Stimulated activated memory B cell treated with anti-CD40 and anti-IgM and Interleukin-4, amounts not matched to agents 10 μg/mL and 1 μg/mL and 100 μg/mL, for 72 hours (primary cell): Measurements from ENCODE around the gene ADAM23.
"Not testable (repeated sequence)": the region's sequence is repeated elsewhere in the genome, so short reads cannot be mapped to it uniquely, and the experiment has no call there.

ENCODE experiments used
- ATAC-seq: fragments of 150-1000 bp; cut with Tn5 transposase; 2 replicates; pipeline ENCODE4 v1.10.0; 2021
- H3K27ac Mint-ChIP-seq: one replicate; pipeline ENCODE4 v1.8.0; 2022; ENCODE audit warnings: mild to moderate bottlenecking, mixed read lengths
- H3K27me3 Mint-ChIP-seq: one replicate; pipeline ENCODE4 v1.8.0; 2022; ENCODE audit warnings: mixed read lengths
- H3K36me3 Mint-ChIP-seq: one replicate; pipeline ENCODE4 v1.8.0; 2022; ENCODE audit warnings: mixed read lengths
- H3K4me1 Mint-ChIP-seq: one replicate; pipeline ENCODE4 v1.8.0; 2022; ENCODE audit warnings: mixed read lengths
- H3K4me3 Mint-ChIP-seq: one replicate; pipeline ENCODE4 v1.8.0; 2022; ENCODE audit warnings: mild to moderate bottlenecking, moderate library complexity, mixed read lengths
- H3K9me3 Mint-ChIP-seq: one replicate; pipeline ENCODE4 v1.8.0; 2022; ENCODE audit warnings: mixed read lengths

ADAM23 gene, protein sequence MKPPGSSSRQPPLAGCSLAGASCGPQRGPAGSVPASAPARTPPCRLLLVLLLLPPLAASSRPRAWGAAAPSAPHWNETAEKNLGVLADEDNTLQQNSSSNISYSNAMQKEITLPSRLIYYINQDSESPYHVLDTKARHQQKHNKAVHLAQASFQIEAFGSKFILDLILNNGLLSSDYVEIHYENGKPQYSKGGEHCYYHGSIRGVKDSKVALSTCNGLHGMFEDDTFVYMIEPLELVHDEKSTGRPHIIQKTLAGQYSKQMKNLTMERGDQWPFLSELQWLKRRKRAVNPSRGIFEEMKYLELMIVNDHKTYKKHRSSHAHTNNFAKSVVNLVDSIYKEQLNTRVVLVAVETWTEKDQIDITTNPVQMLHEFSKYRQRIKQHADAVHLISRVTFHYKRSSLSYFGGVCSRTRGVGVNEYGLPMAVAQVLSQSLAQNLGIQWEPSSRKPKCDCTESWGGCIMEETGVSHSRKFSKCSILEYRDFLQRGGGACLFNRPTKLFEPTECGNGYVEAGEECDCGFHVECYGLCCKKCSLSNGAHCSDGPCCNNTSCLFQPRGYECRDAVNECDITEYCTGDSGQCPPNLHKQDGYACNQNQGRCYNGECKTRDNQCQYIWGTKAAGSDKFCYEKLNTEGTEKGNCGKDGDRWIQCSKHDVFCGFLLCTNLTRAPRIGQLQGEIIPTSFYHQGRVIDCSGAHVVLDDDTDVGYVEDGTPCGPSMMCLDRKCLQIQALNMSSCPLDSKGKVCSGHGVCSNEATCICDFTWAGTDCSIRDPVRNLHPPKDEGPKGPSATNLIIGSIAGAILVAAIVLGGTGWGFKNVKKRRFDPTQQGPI

DNA sequence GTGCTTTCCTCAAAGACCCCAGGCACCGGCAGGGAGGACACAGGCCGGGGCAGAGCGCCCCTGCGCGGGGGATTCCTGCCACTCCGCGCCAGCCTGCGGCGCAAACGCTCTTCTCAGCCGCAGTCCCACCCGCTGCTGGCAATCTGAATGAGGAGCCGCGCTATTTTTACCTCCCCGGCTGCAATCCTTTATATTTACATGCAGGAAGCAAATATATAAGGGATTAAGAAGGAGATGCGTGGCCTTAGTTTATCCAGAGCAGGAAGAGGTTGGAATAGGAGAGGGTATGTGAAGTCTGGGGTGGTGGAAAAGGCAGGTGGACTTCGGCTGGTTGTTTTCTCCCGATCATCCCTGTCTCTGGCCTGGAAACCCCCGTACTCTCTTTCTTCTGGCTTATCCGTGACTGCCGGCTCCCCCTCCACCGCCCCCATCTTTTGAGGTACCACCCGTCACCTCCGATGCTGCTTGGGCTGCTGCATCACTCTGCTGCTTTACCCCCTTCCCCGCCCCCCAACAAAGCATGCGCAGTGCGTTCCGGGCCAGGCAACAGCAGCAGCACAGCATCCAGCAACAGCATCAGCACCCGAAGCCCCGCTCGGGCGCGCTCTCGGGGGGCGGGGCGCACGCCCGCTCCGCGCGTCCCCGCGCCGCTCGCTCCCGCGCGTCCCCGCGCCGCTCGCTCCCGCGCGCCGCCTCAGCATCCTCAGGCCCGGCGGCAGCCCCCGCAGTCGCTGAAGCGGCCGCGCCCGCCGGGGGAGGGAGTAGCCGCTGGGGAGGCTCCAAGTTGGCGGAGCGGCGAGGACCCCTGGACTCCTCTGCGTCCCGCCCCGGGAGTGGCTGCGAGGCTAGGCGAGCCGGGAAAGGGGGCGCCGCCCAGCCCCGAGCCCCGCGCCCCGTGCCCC lies at the start of gene ADAM23:
ADAM23 (plus strand) TSS at position 700 of the 902 bp plus-strand sequence. CDS start 335 bp downstream, outside the sequence.
- H3K27ac Mint-ChIP-seq, result no peak within 1 kb of the TSS
- H3K4me3 Mint-ChIP-seq, result peak within 1 kb of the TSS; percentile 76
- H3K36me3 Mint-ChIP-seq, result no peaks in the 10 kb centered on the region
- no peaks in the 10 kb centered on the region for H3K9me3 Mint-ChIP-seq
- H3K4me1 Mint-ChIP-seq, result peaks cover 18% of the 10 kb centered on the region
- ATAC-seq, result peak; percentile 49
- peaks cover 76% of the 10 kb centered on the region for H3K27me3 Mint-ChIP-seq

DNA sequence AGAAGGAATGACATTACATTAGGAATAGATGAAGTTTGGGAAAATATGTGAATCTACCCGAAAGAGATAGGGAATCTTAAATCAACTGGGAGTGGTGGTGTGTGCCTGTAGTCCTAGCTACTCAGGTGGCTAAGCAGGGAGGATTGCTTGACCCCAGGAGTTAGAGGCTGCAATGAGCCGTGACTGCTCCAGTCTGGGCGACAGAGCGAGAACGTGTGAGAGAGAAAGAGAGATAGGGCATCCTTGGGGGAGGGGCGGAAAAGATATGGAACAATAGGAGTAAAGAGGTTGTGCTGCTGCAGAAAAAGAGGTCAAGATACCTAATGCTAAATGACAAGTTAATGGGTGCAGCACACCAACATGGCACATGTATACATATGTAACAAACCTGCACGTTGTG lies 47.1 kb upstream of the ADAM23 start:
- Mint-ChIP-seq H3K27ac (no peak overlapping the region), H3K27me3 (peaks cover 11% of the 10 kb centered on the region), H3K9me3 (peaks cover 8% of the 10 kb centered on the region), H3K4me3 (no peak overlapping the region), H3K36me3 (no peaks in the 10 kb centered on the region), H3K4me1 (no peaks in the 10 kb centered on the region)
- no peak for ATAC-seq

DNA sequence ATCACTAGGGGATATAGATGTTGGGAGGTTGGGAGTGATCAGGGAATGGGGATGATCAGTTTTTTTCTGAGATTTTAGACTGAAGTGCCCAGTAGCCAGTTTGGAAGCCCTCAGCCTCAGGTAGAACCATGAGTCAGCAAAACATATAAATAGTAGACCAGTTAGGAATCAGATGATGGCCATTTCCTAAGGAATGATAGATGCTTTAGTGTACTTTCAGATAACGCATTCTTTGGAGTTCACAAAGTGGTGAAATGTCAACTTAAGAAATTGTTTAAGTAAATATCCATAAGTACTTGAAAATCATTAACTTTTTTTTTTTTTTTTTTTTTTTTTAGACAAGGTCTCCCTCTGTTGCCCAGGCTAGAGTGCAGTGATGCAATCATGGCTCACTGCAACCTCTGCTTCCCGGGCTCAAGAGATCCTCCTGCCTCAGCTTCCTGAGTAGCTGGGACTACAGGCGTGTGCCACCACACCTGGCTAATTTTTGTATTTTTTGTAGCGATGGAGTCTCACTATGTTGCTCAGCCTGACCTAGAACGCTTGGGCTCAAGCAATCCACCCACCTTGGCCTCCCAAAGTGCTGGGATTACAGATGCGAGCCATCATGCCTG lies 40.3 kb upstream of the ADAM23 start:
- H3K4me1 Mint-ChIP-seq, H3K36me3 Mint-ChIP-seq, H3K9me3 Mint-ChIP-seq, H3K27ac Mint-ChIP-seq, H3K4me3 Mint-ChIP-seq, H3K27me3 Mint-ChIP-seq, ATAC-seq: not testable (repeated sequence)

GRCh38 chr2:206408323-206409320 lies 34.7 kb upstream of the ADAM23 start:
- Mint-ChIP-seq H3K27me3 (no peaks in the 10 kb centered on the region), H3K4me3 (no peak overlapping the region), H3K4me1 (peaks cover 10% of the 10 kb centered on the region), H3K9me3 (peaks cover 3% of the 10 kb centered on the region), H3K27ac (peak overlapping the region; percentile 20), H3K36me3 (no peaks in the 10 kb centered on the region)
- peak; percentile 74 for ATAC-seq

DNA sequence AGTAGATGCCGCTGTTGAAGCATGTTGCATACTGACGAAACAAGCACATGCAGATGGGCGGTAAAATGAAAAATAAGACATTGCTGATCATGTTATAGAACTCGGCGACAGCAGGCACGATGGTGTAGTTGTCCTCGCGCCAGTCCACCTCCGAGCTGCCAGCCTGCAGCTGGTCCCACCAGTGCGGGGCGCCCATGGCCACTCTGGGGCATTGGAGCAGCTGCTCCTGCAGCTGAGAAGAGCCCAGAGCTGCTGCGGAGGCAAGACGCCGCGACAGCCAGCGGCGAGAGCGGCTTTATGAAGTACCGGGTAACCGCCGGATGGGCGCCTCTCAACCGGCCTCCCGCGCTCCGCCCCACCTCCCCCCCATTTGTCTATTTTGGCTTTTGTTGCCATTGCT lies 32.6 kb upstream of the ADAM23 start:
- peaks cover 3% of the 10 kb centered on the region for H3K9me3 Mint-ChIP-seq
- no peak overlapping the region for H3K4me3 Mint-ChIP-seq
- no peaks in the 10 kb centered on the region for H3K36me3 Mint-ChIP-seq
- H3K4me1 Mint-ChIP-seq, result peaks cover 10% of the 10 kb centered on the region
- no peaks in the 10 kb centered on the region for H3K27me3 Mint-ChIP-seq
- no peak overlapping the region for H3K27ac Mint-ChIP-seq
- ATAC-seq, result no peak

- Mint-ChIP-seq H3K9me3 (no peaks in the 10 kb centered on the region), H3K4me1 (no peaks in the 10 kb centered on the region), H3K4me3 (no peak overlapping the region), H3K27me3 (peaks cover 28% of the 10 kb centered on the region), H3K27ac (no peak overlapping the region), H3K36me3 (no peaks in the 10 kb centered on the region)
- no peak for ATAC-seq
These were observed 27.6 kb upstream of the ADAM23 start for GRCh38 chr2:206415618-206416243.

DNA sequence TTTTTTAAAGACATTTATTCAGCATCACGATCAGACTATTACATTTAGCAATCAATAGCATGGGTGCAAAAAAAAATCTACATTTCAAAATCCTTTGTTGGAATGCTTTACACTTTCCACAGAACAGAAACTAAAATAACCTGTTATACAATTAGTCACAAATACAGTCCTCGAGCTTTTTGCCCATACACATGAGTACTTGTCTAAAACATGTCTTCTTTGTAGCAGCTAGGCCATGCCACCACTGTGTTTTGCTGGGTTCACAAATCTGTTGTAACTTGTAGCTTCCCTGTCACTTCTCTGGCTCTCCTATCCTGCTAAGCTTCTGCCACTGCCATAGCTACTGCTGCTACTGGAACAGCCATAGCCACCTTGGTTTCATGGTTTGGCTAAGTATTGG lies 24.4 kb upstream of the ADAM23 start:
- Mint-ChIP-seq H3K27me3 (peaks cover 28% of the 10 kb centered on the region), H3K9me3 (no peaks in the 10 kb centered on the region), H3K27ac (no peak overlapping the region), H3K4me3 (no peak overlapping the region), H3K4me1 (no peaks in the 10 kb centered on the region), H3K36me3 (no peaks in the 10 kb centered on the region)
- ATAC-seq, result no peak

DNA sequence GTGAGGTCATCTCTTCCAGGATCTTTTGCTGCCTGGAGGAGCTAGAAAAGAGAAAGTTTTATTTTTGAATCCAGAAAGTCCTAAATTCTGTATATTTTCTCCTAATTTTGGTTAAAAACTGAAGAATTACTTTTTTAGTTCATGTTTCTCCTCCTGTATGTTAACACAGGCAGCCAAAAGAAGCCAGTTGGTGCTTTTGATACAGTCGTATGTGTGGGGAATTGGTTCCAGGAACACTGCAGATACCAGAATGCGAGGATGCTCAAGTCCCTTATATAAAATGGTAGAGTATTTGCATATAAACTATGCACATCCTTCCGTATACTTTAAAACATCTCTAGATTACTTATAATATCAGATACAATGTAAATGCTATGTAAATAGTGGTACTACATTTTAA lies 22.6 kb upstream of the ADAM23 start:
- Mint-ChIP-seq H3K27ac (no peak overlapping the region), H3K9me3 (no peaks in the 10 kb centered on the region), H3K27me3 (peaks cover 28% of the 10 kb centered on the region), H3K4me3 (no peak overlapping the region), H3K36me3 (no peaks in the 10 kb centered on the region), H3K4me1 (no peaks in the 10 kb centered on the region)
- ATAC-seq, result no peak

DNA sequence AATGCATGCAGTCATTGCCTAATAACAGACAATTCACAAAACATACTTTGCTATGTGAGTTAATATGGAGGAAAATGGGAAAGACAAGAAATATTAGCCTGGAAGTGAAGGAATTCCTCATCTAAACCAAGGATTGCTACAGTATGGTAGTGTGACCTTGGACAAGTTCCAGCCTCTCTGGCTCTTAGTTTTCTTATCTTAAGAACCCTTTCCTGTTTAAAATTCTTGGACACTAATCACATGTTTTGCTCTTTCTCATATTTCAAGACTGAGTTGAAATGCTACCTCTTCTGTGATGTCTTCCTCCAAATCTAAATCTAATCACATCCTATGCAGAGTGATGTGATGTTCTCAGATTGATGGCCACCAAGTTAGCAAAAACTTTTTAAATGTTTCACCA lies 20.8 kb upstream of the ADAM23 start:
- no peak overlapping the region for H3K4me3 Mint-ChIP-seq
- H3K36me3 Mint-ChIP-seq, result no peaks in the 10 kb centered on the region
- peaks cover 15% of the 10 kb centered on the region for H3K27me3 Mint-ChIP-seq
- no peak overlapping the region for H3K27ac Mint-ChIP-seq
- no peaks in the 10 kb centered on the region for H3K9me3 Mint-ChIP-seq
- no peaks in the 10 kb centered on the region for H3K4me1 Mint-ChIP-seq
- no peak for ATAC-seq

DNA sequence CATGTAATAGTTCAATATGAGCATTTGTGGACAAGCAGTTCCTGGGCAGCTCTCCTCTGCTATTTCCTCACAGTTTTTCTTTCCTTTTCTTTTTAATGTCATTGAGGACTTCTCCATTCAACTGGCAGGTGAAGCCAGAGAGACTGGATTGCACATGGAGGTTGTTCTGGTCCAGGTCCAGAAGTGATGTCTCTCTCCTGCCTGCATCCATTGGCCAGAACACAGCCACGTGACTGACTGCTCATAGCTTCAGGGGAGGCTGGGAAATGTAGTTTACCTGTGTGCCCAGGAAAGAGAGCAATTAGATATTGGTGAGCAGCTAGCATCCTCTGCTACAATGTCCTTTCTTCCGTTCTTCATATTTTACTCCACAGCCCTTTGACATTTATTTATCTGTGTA lies 20.2 kb upstream of the ADAM23 start:
- no peaks in the 10 kb centered on the region for H3K36me3 Mint-ChIP-seq
- ATAC-seq, result no peak
- peaks cover 10% of the 10 kb centered on the region for H3K27me3 Mint-ChIP-seq
- no peak overlapping the region for H3K27ac Mint-ChIP-seq
- no peaks in the 10 kb centered on the region for H3K9me3 Mint-ChIP-seq
- no peaks in the 10 kb centered on the region for H3K4me1 Mint-ChIP-seq
- H3K4me3 Mint-ChIP-seq, result no peak overlapping the region

- Mint-ChIP-seq H3K27me3 (peaks cover 10% of the 10 kb centered on the region), H3K4me3 (no peak overlapping the region), H3K36me3 (no peaks in the 10 kb centered on the region), H3K27ac (no peak overlapping the region), H3K9me3 (no peaks in the 10 kb centered on the region), H3K4me1 (no peaks in the 10 kb centered on the region)
- ATAC-seq, result no peak
These were observed 19.2 kb upstream of the ADAM23 start for GRCh38 chr2:206424134-206424533.

DNA sequence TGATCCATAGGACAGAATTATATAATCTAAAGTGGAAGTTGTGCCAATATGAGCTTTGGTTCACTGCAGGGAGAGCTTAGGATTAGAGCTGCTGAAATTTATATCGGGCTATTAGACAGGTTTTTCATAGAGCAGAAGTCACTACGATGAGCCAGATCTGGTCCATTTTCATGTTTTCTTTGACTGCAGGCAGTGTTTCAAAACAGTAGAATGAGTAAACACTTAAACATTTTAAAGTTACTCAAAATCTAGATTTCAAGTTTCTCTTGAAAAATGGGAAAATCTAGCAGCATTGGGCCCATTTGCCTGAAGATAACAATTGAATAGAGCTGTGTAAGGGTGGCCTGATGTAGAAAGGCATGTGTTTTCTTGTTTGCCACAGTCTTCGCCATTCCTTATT lies 14.5 kb upstream of the ADAM23 start:
- Mint-ChIP-seq H3K4me3 (no peak overlapping the region), H3K27ac (no peak overlapping the region), H3K27me3 (peaks cover 8% of the 10 kb centered on the region), H3K9me3 (no peaks in the 10 kb centered on the region), H3K4me1 (no peaks in the 10 kb centered on the region), H3K36me3 (no peaks in the 10 kb centered on the region)
- ATAC-seq, result no peak

DNA sequence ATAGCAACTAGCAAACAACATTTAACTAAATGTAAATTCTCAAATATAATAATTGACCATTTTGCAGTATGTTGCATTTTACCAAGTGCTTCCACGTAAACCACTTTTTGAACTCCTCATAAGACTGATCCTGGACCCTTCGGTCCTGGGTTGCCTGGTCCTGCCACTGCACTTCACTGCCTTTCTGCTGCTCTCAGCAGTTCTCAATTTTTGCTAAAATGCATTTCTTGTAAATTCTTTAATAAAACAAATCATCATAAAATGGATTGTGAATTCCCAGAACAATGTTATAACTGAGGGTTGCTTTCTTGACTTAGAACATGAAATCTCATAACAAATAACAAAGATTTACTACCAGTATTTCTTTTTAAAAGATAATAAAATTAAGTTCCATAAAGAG lies 12.9 kb upstream of the ADAM23 start:
- no peak for ATAC-seq

More for the DNA sequence above, 12.9 kb upstream of the ADAM23 start:
- Mint-ChIP-seq H3K36me3 (no peaks in the 10 kb centered on the region), H3K4me1 (no peaks in the 10 kb centered on the region), H3K9me3 (no peaks in the 10 kb centered on the region), H3K27ac (no peak overlapping the region), H3K4me3 (no peak overlapping the region), H3K27me3 (peaks cover 8% of the 10 kb centered on the region)
